GM21737 (cell line): Measurements from ENCODE around the gene ELOA.
"Not testable (repeated sequence)": the region's sequence is repeated elsewhere in the genome, so short reads cannot be mapped to it uniquely, and the experiment has no call there.

Experiments
- ATAC-seq: cut with Tn5 transposase; IDR thresholded peaks from one replicate; pipeline ENCODE4 v1.9.1; 2021; ENCODE audit warnings: mild to moderate bottlenecking, moderate library complexity; ENCODE audit not compliant: unreplicated experiment

Gene ELOA

DNA sequence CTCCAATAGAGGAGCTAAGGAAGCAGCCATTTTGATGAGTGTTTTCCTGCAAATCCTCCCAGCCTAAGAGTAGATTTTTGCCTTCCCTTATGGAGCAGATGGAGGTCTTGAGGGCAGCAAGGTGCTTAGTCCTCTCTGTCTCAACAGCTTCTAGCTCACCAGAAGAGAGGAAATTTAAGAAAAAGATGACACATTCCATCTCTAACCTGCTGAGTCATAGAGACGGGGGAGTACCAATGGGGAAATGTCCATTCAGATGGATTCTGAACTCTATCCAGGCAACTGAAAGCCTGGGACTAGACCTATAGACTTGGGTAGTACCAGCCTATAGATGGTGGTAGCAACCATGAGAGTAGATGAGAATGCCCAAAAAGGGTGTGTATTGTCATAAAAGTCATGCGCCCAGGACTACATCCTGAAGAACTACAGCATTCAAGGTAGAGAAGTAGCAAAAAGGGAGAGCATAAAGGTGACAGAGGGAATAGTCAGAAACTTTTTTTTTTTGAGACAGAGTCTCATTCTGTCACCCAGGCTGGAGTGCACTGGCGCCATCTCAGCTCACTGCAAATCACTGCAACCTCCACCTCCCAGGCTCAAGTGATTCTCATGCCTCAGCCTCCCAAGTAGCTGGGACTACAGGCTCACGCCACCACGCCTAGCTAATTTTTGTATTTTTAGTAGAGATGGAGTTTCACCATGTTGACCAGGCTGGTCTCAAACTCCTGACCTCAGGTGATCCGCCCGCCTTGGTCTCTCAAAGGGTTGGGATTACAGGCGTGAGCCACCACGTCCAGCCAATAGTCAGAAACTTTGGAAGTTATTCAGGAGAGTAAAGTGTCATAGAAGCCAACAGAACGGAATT is 10.7 kb upstream of the ELOA start:
- ATAC-seq = no peak

DNA sequence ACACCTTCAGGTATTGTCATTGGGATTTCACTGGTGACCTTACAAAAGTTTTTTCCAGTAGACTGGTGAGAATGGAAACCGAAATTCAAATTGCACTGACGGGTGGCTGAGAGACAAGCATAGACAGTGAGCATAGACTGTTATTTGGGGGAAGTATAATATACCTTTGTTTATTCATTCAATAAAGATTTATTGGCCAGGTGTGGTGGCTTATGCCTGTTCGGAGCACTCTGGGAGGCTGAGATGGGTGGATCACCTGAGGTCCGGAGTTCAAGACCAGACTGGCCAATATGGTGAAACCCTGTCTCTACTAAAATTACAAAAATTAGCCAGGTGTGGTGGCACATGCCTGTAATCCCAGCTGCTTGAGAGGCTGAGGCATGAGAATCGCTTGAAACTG is 10.0 kb upstream of the ELOA start:
- ATAC-seq = not testable (repeated sequence)

GRCh38 chr1:23736437-23737134 is 6.7 kb upstream of the ELOA start:
- ATAC-seq = no peak

GRCh38 chr1:23741609-23742008 is 1.7 kb upstream of the ELOA start:
- no peak for ATAC-seq

- no peak for ATAC-seq
Measured at GRCh38 chr1:23742670-23743286, 493 bp upstream of the ELOA start.

- no peak for ATAC-seq
Measured at GRCh38 chr1:23745515-23745914, 2.2 kb downstream of the ELOA start.

DNA sequence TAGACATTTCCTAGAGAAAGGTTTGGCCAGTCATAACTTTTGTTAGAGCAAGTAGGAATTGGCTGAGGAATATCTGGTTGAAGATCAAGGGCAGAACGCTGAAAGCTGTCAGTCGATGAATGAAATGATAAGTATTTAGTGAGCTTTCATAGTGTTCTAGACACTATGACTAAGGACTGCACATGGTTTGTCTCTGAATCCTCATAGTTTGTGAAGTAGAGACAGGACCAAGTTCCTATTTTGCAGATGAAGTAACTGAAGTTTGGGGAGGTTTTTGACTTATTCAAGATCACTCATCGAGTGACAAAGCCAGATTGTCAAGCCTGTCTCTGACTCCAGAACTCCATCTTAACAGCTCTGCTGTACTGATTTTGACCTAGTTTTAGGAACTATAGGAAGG is 4.7 kb downstream of the ELOA start:
- ATAC-seq = no peak

DNA sequence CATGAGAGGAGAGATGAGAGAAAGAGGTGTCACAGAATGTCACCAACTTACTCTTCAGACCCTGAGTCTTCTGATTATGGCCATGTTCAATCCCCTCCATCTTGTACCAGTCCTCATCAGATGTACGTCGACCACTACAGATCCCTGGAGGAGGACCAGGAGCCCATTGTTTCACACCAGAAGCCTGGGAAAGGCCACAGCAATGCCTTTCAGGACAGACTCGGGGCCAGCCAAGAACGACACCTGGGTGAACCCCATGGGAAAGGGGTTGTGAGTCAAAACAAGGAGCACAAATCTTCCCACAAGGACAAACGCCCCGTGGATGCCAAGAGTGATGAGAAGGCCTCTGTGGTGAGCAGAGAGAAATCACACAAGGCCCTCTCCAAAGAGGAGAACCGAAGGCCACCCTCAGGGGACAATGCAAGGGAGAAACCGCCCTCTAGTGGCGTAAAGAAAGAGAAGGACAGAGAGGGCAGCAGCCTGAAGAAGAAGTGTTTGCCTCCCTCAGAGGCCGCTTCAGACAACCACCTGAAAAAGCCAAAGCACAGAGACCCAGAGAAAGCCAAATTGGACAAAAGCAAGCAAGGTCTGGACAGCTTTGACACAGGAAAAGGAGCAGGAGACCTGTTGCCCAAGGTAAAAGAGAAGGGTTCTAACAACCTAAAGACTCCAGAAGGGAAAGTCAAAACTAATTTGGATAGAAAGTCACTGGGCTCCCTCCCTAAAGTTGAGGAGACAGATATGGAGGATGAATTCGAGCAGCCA is 8.0 kb downstream of the ELOA start:
- no peak for ATAC-seq

- no peak for ATAC-seq
Measured at GRCh38 chr1:23751815-23752200, 8.5 kb downstream of the ELOA start.

DNA sequence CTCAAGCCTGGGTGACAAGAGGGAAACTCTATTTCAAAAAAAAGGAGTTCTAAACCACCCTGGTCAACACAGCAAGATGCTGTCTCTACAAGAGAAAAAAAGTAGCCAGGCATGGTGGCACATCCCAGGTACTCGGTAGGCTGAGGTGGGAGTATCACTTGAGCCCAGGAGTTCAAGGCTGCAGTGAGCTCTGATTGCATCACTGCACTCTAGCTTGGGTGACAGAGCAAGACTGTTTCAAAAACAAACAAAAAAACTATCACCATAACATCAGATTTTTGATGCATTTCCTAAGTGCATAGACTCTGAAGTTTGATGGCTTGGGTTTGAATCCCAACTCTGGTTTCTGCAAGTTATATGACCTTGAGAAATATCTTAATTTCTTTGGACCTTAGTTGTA is 9.6 kb downstream of the ELOA start:
- no peak for ATAC-seq

- no peak for ATAC-seq
Measured at GRCh38 chr1:23756676-23757075, 13.4 kb downstream of the ELOA start.

GRCh38 chr1:23757812-23758211 is 14.5 kb downstream of the ELOA start:
- ATAC-seq = no peak

DNA sequence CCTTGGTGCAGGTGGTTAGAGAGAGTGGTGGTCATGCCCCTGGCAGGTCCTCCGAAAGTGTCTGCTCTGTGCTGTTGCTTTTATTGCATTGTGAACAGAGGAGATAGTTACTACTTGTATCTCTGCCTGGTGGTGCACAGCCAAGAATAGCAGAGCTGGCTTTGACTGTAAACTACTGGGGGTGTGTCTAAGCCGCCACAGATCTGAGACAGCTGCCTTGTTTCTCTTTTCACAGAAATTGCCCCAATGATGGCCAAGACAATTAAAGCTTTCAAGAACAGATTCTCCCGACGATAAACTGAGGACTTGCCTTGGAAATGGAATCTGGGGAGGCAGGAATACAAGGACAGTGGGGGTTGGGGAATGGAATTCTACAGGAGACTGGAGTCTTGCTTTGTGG is 16.0 kb downstream of the ELOA start:
- no peak for ATAC-seq

GRCh38 chr1:23763041-23763577 is 19.8 kb downstream of the ELOA start:
- no peak for ATAC-seq

GRCh38 chr1:23768733-23769132 is 25.5 kb downstream of the ELOA start:
- no peak for ATAC-seq

GRCh38 chr1:23772049-23772853 is 29.0 kb downstream of the ELOA start:
- ATAC-seq = no peak

DNA sequence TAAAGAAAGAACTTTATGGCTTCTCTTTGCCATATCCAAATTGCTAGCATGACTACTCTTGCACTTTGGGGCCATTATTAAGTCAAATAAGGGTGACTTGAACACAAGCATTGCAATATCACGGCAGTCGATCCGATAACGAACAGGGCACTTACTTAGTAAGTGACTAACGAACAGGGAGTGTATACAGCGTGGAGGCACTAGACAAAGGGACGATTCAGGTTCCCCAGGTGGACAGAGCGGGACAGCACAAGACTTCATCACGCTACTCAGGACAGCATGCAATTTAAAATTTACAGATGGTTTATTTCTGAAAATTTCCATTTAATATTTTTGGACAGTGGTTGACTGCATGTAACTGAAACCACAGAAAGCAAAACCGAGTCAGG is 29.6 kb downstream of the ELOA start:
- ATAC-seq = no peak

GRCh38 chr1:23774174-23774880 is 31.1 kb downstream of the ELOA start:
- ATAC-seq = no peak

GRCh38 chr1:23776217-23776616 is 32.9 kb downstream of the ELOA start:
- no peak for ATAC-seq
